Measurements from ENCODE around the gene TAGLN.
A peak's percentile ranks its signal among the peaks of the same experiment; 100 is the strongest.

TAGLN gene

DNA sequence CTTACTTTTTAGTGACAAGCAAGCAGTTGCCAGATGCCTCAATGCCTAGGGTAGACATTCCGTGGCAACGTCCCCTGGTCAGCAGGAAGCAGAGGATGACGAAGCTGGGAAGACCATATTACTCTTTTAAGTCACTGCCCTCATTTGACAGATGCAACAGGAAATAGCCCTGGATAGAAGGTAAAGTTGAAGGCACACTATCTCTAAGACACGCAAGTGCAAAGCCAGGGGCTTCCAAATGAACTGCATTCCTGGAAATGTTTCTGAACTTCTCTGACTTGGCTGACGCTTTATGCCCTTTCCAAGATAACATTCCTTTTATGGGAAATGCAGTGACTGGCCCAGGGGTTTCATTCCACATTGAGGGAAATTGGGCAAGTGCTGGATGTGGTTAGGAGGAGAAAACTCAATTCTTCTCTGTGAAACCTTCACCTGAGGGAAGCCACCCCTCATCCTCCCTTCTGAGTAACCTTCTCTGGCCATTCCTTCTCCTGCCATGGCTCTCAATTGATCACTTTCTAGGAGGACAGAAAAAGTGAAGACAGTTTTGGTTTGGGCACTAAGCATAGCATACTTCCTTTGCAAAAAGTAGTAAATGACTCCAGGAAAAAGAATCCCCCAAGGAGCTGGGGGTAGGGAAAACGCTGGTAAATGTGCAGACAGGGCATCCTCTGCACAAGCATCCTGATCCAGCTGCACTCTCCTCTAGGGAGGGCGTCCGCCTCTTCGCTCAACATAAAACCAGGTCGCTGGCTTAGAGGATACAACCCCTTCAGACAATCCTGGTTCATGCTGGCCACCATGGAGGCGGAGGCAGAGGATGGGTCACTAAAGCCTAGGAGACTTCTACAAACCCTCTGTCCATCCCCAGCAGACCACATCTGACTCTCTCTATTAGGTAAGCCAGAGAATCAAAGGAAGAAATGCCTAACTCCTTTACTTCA is 18.2 kb downstream of the TAGLN start:
- DNase-seq = no peak

DNA sequence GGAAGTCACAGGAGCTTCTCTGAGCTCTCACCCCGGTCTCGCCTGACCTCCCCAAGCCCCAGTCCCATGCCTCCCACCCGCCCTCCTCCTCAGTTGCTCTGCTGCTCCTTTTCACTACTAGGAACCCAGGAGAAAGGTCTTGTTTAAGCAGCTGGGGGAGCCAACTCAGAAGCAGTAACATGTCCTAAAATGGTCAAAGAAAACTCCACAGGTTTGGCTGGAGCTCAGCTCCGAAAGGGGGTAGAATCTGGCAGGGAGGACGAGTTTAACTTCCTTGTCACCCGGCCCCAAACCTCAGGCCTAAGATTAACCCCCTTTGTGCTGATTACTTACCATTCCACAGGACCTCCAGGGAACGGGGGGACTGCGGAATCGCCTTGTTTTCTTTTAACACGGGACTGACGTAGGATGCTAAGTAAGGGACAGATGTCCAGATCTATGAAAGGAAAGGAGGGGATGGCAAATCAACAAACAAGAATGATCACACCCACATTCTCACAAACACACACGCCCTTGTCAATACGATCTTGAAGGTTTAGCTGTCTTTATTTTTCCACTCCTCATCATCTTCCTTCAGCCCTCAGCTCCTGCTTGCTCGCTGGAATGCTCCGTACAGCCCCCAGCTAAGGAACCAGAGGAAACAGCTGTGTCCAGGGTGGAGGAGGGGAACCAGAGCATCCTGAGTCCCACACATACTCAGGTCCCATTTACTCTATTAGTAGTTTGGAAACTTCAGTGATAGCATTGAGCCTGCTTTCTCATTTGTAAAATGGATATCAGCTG is 19.2 kb downstream of the TAGLN start:
- no peak for DNase-seq

DNA sequence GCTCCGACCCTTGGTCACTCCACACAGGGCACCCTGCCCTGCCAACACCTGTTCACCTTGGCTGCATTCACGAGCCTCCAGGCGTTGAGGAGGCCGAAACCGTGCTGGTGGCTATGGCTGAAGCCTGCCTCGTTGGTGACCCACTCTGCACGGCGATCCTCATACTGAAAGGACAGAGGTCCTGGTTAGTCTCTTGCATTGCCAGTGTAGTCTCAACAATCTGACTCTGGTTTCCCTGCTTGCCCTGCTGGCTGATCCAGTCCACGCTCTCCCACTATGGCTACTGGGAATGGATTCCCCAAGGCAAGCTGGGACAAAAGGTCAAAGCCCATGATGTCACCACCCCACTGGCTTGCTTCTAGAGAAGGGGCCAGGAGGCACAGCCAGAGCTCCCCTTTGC is 19.8 kb downstream of the TAGLN start:
- DNase-seq = no peak

DNA sequence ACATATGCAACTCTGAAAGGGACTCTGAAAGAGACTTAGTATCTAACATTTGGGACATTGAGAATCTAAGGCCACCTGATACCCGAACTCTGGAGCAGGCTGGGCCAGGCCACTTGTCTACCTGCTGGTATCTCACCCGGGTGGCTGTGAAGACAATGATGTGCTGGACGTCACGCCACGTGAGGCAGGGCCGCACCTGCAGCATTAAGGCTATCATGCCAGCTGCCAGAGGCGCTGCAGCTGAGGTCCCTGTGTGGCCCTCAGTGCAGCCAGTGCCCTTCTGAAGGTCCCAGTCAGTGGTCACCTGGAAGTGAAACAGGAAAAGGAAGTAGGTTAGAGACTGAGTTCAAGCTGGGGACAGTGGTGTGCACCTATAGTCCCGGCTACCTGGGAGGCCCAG is 20.3 kb downstream of the TAGLN start:
- no peak for DNase-seq

DNA sequence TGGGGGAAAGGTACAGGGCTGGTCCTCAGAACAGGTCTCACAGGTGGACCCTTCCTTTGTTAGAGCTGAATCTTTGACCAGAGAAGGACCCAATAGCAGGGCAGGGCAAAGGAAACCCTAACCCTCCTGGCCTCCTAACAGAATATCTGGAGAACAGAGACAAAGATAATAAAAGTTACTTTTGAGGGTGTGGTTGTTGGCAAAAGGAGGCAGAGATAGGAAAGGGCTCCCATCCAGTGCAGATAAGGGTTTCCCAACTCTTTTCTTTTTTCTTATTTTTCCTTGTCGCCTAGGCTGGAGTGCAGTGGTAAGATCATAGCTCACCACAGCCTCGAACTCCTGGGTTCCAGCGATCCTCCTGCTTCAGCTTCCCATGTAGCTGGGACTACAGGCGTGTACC is 20.8 kb downstream of the TAGLN start:
- DNase-seq = no peak

DNA sequence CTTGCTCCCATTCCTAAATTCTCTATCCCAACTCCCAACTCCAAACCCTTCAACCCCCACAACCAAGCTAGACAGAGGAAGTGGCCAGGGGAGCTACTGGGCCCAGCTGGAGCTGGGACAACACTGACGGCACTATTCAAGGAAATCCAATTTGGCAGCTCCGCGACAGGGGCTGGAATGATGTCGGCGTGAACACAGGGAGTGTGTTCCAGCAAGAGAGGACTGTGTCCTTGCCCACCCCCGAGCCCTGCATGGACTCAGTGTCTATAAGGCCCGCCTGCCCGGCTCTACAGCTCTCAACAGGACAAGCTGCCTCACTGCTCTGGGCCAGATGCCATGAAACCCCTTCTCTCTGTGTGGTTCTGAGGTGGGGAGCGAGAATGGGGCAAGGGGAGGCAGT is 21.4 kb downstream of the TAGLN start:
- no peak for DNase-seq

DNA sequence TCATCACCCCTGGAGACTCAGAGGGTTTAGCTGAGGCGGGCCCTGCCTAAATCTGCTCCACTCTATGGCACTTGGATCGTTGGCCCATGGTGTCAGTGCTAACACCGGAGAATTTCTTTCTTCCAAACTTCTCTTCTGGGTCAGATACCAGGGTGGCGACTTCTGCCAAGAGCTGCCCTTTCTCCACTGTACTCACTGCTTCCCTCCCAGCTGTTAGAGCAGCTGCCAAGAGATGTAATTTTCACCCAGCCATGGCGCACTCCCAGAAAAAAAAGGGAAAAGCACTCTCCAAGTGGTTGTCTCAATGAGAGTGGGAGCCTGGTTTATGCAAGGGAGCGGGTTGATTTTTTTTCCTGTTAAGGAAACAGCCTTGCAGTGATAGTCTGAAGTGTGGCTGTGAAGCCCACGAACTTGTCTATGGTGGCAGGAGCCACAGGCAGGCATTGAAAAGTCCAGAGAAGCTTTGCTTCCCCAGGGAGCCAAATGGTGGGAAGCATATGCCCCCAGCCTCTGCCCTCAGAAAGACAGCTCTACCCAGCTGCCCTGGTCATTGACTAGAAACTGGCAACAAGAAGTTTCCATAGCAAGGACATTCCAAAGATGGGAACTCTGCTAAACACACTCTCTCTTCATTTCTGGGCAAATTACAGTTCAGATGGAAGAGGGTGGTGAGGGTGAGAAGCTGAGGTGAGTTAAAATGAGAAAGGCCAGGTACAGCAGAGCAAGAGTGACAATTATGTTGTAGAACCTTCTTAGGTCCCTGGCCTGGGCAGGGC is 22.0 kb downstream of the TAGLN start:
- DNase-seq = no peak

DNA sequence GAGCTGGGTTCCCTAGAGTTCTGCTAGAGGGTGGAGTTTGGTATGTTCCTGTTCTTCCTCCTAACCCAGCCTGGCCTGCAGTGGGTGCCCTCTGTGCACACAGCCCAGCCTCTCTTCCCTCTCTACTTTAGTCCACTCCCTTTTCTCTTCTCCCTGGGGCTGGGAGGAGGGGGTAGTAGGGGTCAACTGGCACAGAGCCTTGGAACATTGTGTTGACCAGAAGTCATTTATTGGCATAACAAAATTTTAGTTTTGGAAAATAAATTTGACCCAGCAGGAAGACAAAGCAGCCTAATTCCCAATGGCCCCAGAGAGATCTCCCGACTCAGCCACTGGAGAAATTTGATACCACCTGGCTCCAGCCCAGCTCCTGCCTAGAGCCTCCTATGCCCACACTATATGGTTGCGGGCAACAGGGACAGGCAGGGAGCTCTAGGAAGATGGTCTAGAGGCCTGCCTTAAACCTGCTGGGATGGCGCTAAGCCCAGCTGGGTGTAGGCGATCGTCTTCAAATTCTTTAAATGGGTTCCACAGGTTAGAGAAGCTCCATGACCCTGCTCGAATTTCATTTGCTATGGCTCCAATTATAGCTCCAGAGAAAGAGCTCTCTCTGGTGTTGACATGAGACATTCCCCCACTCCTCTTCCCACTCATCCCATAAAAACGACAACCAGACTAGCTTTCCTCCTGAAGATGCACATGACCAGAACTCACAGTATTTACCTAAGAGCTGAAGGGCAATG is 22.8 kb downstream of the TAGLN start:
- DNase-seq = no peak

DNA sequence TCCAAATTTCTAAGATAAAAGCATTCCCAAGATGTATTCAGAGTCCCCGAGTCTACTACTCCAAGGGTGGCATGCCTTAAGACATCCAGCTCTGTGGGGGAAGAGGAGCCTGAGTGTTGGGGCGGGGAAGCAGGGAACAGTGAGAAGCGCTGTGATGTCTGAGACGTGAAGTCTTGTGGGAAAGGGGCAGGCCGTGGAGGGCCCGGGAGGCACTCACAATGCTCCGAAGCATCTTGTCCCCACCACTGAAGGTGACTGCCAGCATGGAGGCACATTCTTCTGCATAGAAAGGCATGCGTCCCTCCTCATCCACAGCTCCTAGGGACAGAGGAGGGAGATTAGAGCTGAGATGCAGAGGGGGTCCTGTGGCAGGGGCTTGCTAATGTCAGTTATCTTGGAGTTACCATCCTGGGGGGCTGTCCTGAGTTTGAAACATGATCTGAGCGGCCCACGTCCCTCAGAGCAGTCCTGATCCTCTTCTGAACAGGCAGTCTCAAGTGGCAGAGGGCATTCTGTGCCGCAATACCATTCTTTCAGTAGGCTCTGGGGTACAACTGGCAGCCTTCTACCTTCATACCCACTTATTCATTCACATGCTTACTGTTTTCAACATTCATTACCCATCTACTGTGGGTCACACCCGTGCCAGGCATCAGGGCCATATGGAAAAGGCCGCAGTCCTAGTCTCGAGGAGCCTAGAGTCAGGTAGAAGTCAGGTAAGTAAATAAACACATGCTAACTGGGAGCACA is 24.0 kb downstream of the TAGLN start:
- DNase-seq = no peak

DNA sequence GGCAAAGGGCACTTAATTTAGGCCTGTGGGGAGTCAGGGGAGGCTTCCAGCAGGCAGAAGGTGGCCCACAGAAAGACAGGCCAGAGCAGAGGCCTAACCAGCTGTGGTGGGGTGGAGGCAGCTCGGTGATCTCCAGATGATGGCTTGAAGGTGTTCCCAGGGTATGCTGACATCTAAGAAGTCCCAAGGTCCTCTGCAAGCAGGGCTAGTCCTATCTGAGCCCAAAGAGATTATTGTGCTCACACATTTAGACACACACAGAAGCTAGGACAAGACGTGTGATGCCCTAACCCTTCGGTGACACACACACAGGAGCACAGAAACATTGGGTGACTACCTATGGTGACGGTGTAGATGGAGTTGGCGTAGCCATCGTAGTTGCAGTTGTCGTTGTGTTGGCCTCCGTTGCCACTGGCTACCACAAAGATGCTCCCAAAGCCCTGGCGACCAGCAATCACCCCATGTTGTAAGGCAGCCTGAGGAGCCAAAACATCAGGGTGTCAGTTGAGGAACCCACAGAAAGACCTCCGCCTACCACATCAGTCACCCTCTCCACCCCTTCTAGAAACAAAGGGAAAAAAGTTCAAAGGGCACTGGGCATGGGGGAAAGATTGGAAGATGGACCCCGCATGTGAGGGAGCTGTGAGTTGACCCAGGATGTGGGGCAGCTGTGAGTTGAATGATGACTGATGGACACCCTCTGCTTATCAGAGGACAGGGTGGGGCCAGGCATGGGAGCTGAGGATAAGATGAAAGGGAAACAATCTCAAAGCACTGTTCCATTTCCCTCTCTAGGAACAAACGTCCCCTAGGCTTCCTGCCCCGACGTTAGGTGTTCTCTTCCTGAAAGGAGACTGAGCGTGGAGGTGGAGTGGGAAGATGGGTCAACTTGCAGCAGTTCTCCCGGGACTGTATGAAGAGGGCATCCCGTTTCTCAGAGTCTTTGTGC is 24.8 kb downstream of the TAGLN start:
- DNase-seq = no peak

DNA sequence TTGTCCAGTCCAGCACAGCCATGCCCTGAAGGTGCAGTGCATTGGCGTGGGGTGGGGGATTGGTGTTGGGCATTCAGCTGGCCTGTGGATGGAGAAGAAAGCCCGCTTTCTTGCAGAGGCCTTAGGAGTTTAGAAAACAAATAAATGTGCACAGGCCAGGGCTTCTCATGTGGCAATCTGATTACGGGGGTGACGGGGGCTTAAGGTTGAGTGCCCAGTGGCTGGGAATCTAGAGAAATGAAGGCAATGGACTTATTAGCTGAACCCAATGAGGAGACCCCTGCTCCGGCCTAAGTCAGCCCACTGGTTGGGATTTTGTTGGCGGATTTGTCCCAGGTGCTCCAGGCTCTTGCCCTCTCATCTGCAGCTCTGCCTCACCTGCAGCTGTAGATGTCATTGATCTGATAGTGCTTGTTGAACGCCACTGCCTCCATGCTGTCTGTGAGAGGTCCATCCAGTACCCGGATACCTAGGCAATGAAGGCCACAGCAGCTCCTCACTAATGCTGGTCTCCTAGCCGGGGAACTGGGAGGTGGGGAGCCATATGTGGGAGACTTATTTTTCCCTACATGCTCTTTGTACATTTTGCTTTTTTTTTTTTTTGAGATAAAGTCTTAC is 26.5 kb downstream of the TAGLN start:
- no peak for DNase-seq

DNA sequence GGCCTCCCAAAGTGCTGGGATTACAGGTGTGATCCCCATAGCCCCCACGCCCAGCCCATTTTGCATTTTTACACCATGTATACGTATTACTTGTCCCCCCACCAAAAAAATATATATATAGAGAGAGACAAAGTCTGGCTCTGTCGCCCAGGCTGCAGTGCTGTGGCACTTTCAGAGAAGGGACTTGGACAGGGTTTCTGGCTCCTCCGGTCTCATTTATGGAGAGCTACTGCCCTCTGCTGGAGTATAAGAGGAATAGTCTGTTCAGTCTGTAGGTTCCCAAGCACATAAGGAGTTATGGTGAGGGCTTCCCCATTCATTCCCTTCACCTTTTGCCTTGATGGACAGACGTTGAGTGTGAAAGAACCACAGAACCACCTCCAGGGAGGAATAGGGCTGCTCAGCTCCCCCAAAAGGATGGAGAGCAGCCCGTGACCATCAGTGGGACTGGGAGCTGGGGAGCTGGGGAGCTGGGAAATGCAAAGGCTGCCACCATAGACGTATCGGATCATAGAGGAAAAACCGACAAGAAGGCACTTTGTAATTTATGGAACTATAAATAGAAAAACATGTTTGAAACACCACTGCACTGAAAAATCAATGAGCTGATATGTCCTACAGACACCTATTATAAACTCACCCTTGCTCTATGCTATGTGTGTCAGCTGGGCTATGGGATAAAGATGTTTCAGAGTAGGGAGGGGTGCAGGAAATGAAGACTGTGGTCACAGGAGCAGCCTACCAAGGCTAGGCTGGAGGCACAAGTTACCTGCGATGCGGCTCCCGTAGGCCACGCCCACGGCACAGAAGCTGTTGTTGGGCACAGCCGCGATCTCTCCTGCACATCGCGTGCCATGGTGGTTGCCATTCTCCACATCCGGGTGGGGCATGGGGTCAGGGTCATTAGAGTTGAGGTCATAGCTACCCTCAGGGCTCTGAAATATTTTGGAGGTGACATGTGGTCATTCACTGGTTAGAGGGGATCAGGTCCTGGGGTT is 27.5 kb downstream of the TAGLN start:
- peak; percentile 82 for DNase-seq

DNA sequence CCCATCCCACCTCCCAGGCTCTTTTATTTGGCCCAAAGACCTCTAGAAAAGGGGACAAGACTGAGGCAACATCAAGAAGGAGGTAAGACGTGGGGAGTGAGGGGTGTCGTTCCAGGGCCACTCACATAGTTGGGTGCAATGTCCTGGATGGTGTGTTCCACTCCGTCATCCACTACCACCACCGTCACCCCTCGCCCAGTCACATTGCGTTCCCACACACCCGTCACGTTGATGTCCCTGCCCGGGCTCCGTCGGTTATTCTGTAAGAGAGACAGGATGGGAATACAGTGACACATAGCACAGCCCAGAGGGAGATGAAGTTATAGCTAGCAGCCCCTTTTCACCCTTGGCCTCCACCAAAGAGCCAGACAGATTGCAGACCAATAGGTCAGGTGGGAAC is 28.9 kb downstream of the TAGLN start:
- no peak for DNase-seq

DNA sequence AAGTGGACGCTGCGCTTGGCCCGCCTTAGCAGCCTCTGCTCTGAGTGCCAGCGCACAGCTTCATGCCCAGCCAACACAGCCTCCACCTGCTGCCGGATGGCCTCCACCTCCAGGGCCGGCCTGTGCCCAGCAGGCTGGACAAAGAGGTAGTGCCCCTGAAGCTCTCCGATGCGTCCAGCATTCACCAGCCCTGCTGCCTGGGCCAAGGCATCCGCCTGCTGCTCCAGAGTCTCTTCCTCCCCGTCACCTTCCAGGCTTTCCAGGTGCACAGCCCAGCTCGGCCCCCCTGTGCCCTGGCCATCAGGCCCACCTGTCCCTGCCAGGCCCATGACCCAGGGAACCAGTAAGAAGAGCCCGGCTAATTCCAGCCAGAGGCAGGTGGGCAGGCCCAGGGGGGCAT is 30.2 kb downstream of the TAGLN start:
- DNase-seq = no peak

DNA sequence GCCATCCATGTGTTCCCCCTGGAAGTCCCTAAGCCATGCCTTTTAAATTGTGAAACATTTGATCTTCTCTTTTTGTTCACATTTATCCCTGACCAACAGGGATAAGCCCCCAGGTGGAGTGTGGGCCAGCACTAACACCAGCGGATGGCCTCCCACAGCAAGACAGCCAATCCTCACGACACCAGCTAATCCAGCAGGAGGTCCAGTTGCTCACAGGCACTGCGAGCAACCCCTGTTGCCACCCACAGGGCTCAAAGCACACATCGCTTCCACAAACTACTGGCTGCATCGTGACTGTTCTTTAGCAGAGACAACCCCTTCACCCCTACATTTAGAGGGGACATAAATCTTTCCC is 30.7 kb downstream of the TAGLN start:
- DNase-seq = no peak

DNA sequence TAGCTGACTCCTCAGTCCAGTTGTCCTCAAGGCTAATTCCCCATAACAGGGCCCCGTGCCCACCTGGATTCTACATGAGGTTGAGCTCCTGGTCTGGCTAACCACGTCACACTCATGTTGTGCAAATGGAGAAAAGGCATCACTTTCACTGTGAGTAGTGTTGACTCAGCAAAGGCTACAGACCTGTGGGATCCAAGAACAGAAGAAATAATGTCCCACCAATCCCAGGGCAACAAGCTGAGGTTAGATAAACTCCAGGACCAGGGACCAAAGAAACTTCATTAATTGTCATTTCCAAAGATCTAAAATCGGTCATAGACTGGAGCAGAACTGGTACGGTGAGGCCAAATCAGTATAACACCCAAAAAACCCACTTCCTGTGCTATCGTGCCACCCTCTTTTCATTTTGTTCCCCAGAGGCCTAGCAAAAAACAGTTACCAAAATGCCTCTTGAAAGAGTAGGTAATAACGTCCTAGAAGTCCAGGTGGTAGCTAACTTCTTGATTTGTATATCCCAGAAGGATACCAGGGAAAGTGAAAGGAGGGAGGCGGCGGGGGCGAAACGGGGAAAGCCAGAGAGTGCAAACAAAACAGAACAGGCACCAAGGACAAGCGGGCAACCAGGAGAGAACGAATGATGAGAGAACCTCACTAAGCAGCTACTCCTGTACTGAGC is 31.3 kb downstream of the TAGLN start:
- DNase-seq = peak; percentile 75

DNA sequence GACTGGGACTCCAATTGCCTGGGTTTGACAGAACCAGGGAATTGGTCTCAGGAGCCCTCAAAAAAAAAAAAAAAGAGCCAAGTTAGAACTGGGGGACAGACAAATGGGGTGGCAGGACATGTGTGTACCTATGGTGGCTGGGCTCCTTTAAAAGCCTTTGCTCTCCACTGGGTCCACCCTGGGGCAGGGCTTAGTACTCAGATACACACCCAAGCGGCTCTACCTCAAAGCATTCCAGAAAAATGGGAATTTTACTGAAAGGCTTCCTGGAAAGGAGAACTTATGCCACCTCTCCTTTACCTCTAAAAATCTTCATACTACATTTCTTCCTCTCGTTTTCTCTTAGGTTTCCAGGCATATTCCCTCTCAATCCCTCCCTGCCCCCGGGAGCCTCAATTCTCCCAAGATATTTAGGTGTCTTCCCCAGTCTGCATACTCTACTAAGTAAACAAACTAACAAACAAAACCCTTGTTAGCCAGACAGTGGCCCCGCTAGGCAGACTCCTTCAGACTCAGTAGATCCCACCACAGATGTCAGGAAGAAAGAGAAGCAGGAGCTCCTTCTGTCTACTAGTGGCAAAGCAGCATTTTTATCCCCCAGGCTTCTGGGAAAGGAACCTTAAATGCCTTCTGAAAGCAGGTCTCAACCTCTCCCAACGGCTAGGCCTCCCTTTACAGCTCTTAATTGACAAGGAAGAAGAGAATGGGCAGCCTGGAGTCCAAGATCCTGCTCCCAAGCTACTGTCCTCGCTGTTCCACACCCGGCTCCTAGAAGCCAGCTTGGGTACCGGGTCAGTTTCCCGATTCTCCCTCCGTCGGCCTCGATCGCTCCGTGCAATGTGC is 32.0 kb downstream of the TAGLN start:
- DNase-seq = no peak

DNA sequence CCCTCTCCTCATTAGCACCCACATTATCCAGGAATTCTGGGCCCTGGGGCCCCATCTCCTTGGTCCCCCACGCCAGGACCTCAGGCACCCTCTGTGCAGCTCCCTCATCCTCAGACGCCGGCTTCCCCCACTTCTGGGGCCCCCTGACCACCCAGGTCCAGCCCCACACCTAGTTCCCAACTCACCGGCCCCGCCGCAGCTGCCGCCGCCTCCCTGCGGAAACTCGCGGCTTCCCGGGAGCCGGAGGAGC is 32.6 kb downstream of the TAGLN start, which contains the start of gene PCSK7:
Gene PCSK7, minus strand, starts transcription at position 232 of the 250 bp plus-strand sequence. CDS start 2,229 bp downstream, outside the sequence.
- no peak for DNase-seq

All from CD4-positive, alpha-beta T cell treated with Interleukin-17A for 1 hour (primary cell).